RWPE1 (cell line): Measurements from ENCODE around the gene SCAPER.

Experiments
- CTCF ChIA-PET: fragments of 350-600 bp; sonication (Branson Sonifier 250); formaldehyde crosslinking; extraction: SDS; loops from one replicate; lab custom pipeline; 2021; lab: Yijun Ruan, JAX
- POLR2A ChIA-PET: fragments of 400-600 bp; formaldehyde crosslinking; extraction: SDS; loops from one replicate; lab custom pipeline; 2020; ENCODE audit warnings: antibody characterized with exemption; ENCODE audit not compliant: low non-redundant PET; lab: Yijun Ruan, JAX
- DNase-seq: peaks from one replicate; pipeline ENCODE4 v3.0.0; 2012; ENCODE audit warnings: low spot score
- H3K27ac ChIP-seq: fragments of 450-650 bp; 2 replicates; pipeline ENCODE4 v1.5.1; 2017
- CTCF ChIP-seq: fragments of 450-650 bp; conservative IDR thresholded peaks from 2 replicates; pipeline ENCODE4 v1.5.1; 2017; ENCODE audit warnings: low read depth, mild to moderate bottlenecking

Gene SCAPER

GRCh38 chr15:76647612-76648011 is 257.5 kb downstream of the SCAPER start:
- CTCF ChIA-PET: no interaction called here
- POLR2A ChIA-PET: interaction anchor here (0.6 kb wide), 1 partner anchor 599 kb away, joined by 5 read pairs; no protein-coding TSS in a partner anchor
- H3K27ac ChIP-seq: no peak overlapping the region
- no peak for DNase-seq
- TF ChIP-seq CTCF: no peak

- H3K27ac ChIP-seq: no peak overlapping the region
- CTCF ChIA-PET: interaction anchor here (0.6 kb wide), 1 partner anchor 325 kb away, joined by 3 read pairs; no protein-coding TSS in a partner anchor
- POLR2A ChIA-PET: no interaction called here
- no peak for TF ChIP-seq CTCF
- DNase-seq: no peak
Observed at GRCh38 chr15:76644646-76645045, 260.5 kb downstream of the SCAPER start.

- POLR2A ChIA-PET: no interaction called here
- peak; percentile 25; the same call in 1 of the 2 replicates for TF ChIP-seq CTCF
- CTCF ChIA-PET: interaction anchor here (0.7 kb wide), 2 partner anchors 67 to 73 kb away, joined by 4 read pairs; no protein-coding TSS in a partner anchor
- DNase-seq: no peak
- H3K27ac ChIP-seq: no peak overlapping the region
Observed at GRCh38 chr15:76642671-76643070, 262.5 kb downstream of the SCAPER start.

- ChIA-PET POLR2A (no interaction called here), CTCF (no interaction called here)
- no peak for DNase-seq
- TF ChIP-seq CTCF: no peak
- H3K27ac ChIP-seq: no peak overlapping the region
Observed at GRCh38 chr15:76637166-76637565, 268.0 kb downstream of the SCAPER start.

- no peak for DNase-seq
- TF ChIP-seq CTCF: no peak
- no peak overlapping the region for H3K27ac ChIP-seq
- POLR2A ChIA-PET: no interaction called here
- CTCF ChIA-PET: no interaction called here
Observed at GRCh38 chr15:76636059-76636458, 269.1 kb downstream of the SCAPER start.

GRCh38 chr15:76626611-76627010 is 278.5 kb downstream of the SCAPER start:
- CTCF ChIA-PET: no interaction called here
- DNase-seq: no peak
- POLR2A ChIA-PET: no interaction called here
- no peak for TF ChIP-seq CTCF
- H3K27ac ChIP-seq: no peak overlapping the region

- POLR2A ChIA-PET: no interaction called here
Observed at GRCh38 chr15:76625267-76625666, 279.9 kb downstream of the SCAPER start.

More at GRCh38 chr15:76625267-76625666, 279.9 kb downstream of the SCAPER start:
- TF ChIP-seq CTCF: no peak
- CTCF ChIA-PET: interaction anchor here (0.6 kb wide), 1 partner anchor 116 kb away, joined by 3 read pairs; no protein-coding TSS in a partner anchor
- H3K27ac ChIP-seq: no peak overlapping the region
- DNase-seq: no peak
